ENCODE results near the gene CHRM4. TPM values are rescaled to one million over a fixed set of nuclear protein-coding genes. Genes with fewer than 3 reads are reported as not detected.

Gene CHRM4
- 0.22 TPM for polyA plus RNA-seq (2012; ENCODE audit: low read depth, missing spikeins)

- no peak for TF ChIP-seq POLR2AphosphoS5 (IDR thresholded peaks at IDR 0.05; ENCODE audit: low read depth, low read length)
- TF ChIP-seq POU2F2 (IDR thresholded peaks at IDR 0.05; ENCODE audit: low read depth, low read length): no peak
- no peak for TF ChIP-seq POLR2A (IDR thresholded peaks at IDR 0.05; ENCODE audit: low read depth, low read length)
- TF ChIP-seq TAF1 (IDR thresholded peaks at IDR 0.05; ENCODE audit: low read depth, low read length): no peak
- TF ChIP-seq SPI1 (IDR thresholded peaks at IDR 0.05; ENCODE audit: low read depth, low read length): no peak
- TF ChIP-seq PAX5 (IDR thresholded peaks at IDR 0.05; ENCODE audit: insufficient read depth, low read length, severe bottlenecking): no peak
- no peak for FAIRE-seq
- DNase-seq (ENCODE audit: insufficient read length, low spot score): no peak
Observed at GRCh38 chr11:46391578-46392420, at the start of gene CHRM4. TSS of gene CHRM4 (minus strand) at chr11:46391776. CDS start at chr11:46386557, 5,219 bp downstream.

GRCh38 chr11:46438211-46438610, 46.6 kb upstream of the CHRM4 start:
- DNase-seq (ENCODE audit: insufficient read length, low spot score) (no peak), FAIRE-seq (no peak)
- no peak for TF ChIP-seq PAX5 (IDR thresholded peaks at IDR 0.05; ENCODE audit: insufficient read depth, low read length, severe bottlenecking)
- TF ChIP-seq POLR2AphosphoS5 (IDR thresholded peaks at IDR 0.05; ENCODE audit: low read depth, low read length): no peak
- no peak for TF ChIP-seq SPI1 (IDR thresholded peaks at IDR 0.05; ENCODE audit: low read depth, low read length)
- no peak for TF ChIP-seq TAF1 (IDR thresholded peaks at IDR 0.05; ENCODE audit: low read depth, low read length)
- no peak for TF ChIP-seq POLR2A (IDR thresholded peaks at IDR 0.05; ENCODE audit: low read depth, low read length)
- TF ChIP-seq POU2F2 (IDR thresholded peaks at IDR 0.05; ENCODE audit: low read depth, low read length): no peak

- TF ChIP-seq POU2F2 (IDR thresholded peaks at IDR 0.05; ENCODE audit: low read depth, low read length) (no peak), PAX5 (IDR thresholded peaks at IDR 0.05; ENCODE audit: insufficient read depth, low read length, severe bottlenecking) (no peak), SPI1 (IDR thresholded peaks at IDR 0.05; ENCODE audit: low read depth, low read length) (0 out of 2 replicates have a peak, but pooled peaks have one; percentile 18), POLR2A (IDR thresholded peaks at IDR 0.05; ENCODE audit: low read depth, low read length) (no peak), TAF1 (IDR thresholded peaks at IDR 0.05; ENCODE audit: low read depth, low read length) (no peak), POLR2AphosphoS5 (IDR thresholded peaks at IDR 0.05; ENCODE audit: low read depth, low read length) (no peak)
- FAIRE-seq (peak; percentile 5), DNase-seq (ENCODE audit: insufficient read length, low spot score) (no peak)
Observed at GRCh38 chr11:46437122-46437689, 45.6 kb upstream of the CHRM4 start.

GRCh38 chr11:46436113-46436512, 44.5 kb upstream of the CHRM4 start:
- FAIRE-seq: no peak
- no peak for TF ChIP-seq POU2F2 (IDR thresholded peaks at IDR 0.05; ENCODE audit: low read depth, low read length)
- TF ChIP-seq POLR2AphosphoS5 (IDR thresholded peaks at IDR 0.05; ENCODE audit: low read depth, low read length): no peak
- no peak for TF ChIP-seq TAF1 (IDR thresholded peaks at IDR 0.05; ENCODE audit: low read depth, low read length)
- no peak for TF ChIP-seq PAX5 (IDR thresholded peaks at IDR 0.05; ENCODE audit: insufficient read depth, low read length, severe bottlenecking)
- no peak for TF ChIP-seq POLR2A (IDR thresholded peaks at IDR 0.05; ENCODE audit: low read depth, low read length)
- no peak for TF ChIP-seq SPI1 (IDR thresholded peaks at IDR 0.05; ENCODE audit: low read depth, low read length)
- no peak for DNase-seq (ENCODE audit: insufficient read length, low spot score)

GRCh38 chr11:46435679-46436078, 44.1 kb upstream of the CHRM4 start:
- FAIRE-seq (no peak), DNase-seq (ENCODE audit: insufficient read length, low spot score) (no peak)
- TF ChIP-seq POLR2AphosphoS5 (IDR thresholded peaks at IDR 0.05; ENCODE audit: low read depth, low read length): no peak
- no peak for TF ChIP-seq TAF1 (IDR thresholded peaks at IDR 0.05; ENCODE audit: low read depth, low read length)
- TF ChIP-seq PAX5 (IDR thresholded peaks at IDR 0.05; ENCODE audit: insufficient read depth, low read length, severe bottlenecking): no peak
- TF ChIP-seq POLR2A (IDR thresholded peaks at IDR 0.05; ENCODE audit: low read depth, low read length): no peak
- no peak for TF ChIP-seq SPI1 (IDR thresholded peaks at IDR 0.05; ENCODE audit: low read depth, low read length)
- TF ChIP-seq POU2F2 (IDR thresholded peaks at IDR 0.05; ENCODE audit: low read depth, low read length): no peak

GRCh38 chr11:46431211-46431610, 39.6 kb upstream of the CHRM4 start:
- TF ChIP-seq POLR2A (IDR thresholded peaks at IDR 0.05; ENCODE audit: low read depth, low read length): no peak
- no peak for TF ChIP-seq PAX5 (IDR thresholded peaks at IDR 0.05; ENCODE audit: insufficient read depth, low read length, severe bottlenecking)
- TF ChIP-seq POLR2AphosphoS5 (IDR thresholded peaks at IDR 0.05; ENCODE audit: low read depth, low read length): no peak
- no peak for FAIRE-seq
- no peak for DNase-seq (ENCODE audit: insufficient read length, low spot score)

GRCh38 chr11:46429717-46430116, 38.1 kb upstream of the CHRM4 start:
- DNase-seq (ENCODE audit: insufficient read length, low spot score) (no peak), FAIRE-seq (no peak)
- no peak for TF ChIP-seq SPI1 (IDR thresholded peaks at IDR 0.05; ENCODE audit: low read depth, low read length)
- no peak for TF ChIP-seq PAX5 (IDR thresholded peaks at IDR 0.05; ENCODE audit: insufficient read depth, low read length, severe bottlenecking)
- TF ChIP-seq TAF1 (IDR thresholded peaks at IDR 0.05; ENCODE audit: low read depth, low read length): no peak
- no peak for TF ChIP-seq POU2F2 (IDR thresholded peaks at IDR 0.05; ENCODE audit: low read depth, low read length)
- no peak for TF ChIP-seq POLR2AphosphoS5 (IDR thresholded peaks at IDR 0.05; ENCODE audit: low read depth, low read length)
- TF ChIP-seq POLR2A (IDR thresholded peaks at IDR 0.05; ENCODE audit: low read depth, low read length): no peak

GRCh38 chr11:46427364-46427763, 35.8 kb upstream of the CHRM4 start:
- TF ChIP-seq TAF1 (IDR thresholded peaks at IDR 0.05; ENCODE audit: low read depth, low read length): no peak
- no peak for TF ChIP-seq POLR2A (IDR thresholded peaks at IDR 0.05; ENCODE audit: low read depth, low read length)
- no peak for TF ChIP-seq POLR2AphosphoS5 (IDR thresholded peaks at IDR 0.05; ENCODE audit: low read depth, low read length)
- no peak for TF ChIP-seq SPI1 (IDR thresholded peaks at IDR 0.05; ENCODE audit: low read depth, low read length)
- TF ChIP-seq PAX5 (IDR thresholded peaks at IDR 0.05; ENCODE audit: insufficient read depth, low read length, severe bottlenecking): no peak
- DNase-seq (ENCODE audit: insufficient read length, low spot score) (no peak), FAIRE-seq (no peak)

- no peak for FAIRE-seq
- DNase-seq (ENCODE audit: insufficient read length, low spot score): no peak
- no peak for TF ChIP-seq POU2F2 (IDR thresholded peaks at IDR 0.05; ENCODE audit: low read depth, low read length)
- no peak for TF ChIP-seq POLR2A (IDR thresholded peaks at IDR 0.05; ENCODE audit: low read depth, low read length)
- TF ChIP-seq TAF1 (IDR thresholded peaks at IDR 0.05; ENCODE audit: low read depth, low read length): no peak
- TF ChIP-seq POLR2AphosphoS5 (IDR thresholded peaks at IDR 0.05; ENCODE audit: low read depth, low read length): no peak
- TF ChIP-seq PAX5 (IDR thresholded peaks at IDR 0.05; ENCODE audit: insufficient read depth, low read length, severe bottlenecking): no peak
- no peak for TF ChIP-seq SPI1 (IDR thresholded peaks at IDR 0.05; ENCODE audit: low read depth, low read length)
Observed at GRCh38 chr11:46426233-46426991, 34.8 kb upstream of the CHRM4 start.

Data from GM12891 (cell line).